ENCODE measurements around the gene AGMO. TPM values are rescaled to one million over a fixed set of nuclear protein-coding genes. Genes with fewer than 3 reads are reported as not detected.

AGMO gene
- polyA plus RNA-seq, 3 donors = not detected

DNA sequence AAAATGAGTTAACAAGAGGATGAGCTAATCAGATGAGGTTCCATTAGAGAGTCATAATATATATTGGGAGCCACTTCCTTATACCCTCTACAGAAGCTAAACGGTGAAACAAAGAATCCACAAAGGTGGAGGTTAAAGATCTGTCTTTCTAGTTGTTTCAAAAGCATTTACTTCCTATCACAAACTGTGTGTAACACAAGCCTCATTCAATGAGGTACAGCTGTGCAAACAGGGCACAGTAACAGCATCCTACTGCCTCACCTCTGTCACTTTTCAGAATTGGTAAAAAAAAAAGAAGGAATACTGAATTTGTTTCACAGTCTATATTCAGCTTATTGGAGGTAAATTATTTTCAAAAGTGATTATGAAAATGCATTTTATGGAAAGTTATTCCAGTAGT, 128.7 kb downstream of the AGMO start:
- H3K4me1 Mint-ChIP-seq = no peaks in the 10 kb centered on the region
- Histone ChIP-seq H3K9me3 (replicated peaks in 1 of 2; ENCODE audit: control insufficient read depth in 1 of 2, insufficient read depth in 1 of 2, low read length in 2 of 2) (no peaks in the 10 kb centered on the region), H2AFZ (ENCODE audit: insufficient read depth, low read depth, low read length, poor library complexity, severe bottlenecking) (no peak overlapping the region), H3K4me1 (ENCODE audit: control insufficient read depth in 1 of 2, insufficient read depth in 2 of 2, low read length in 2 of 2) (no peaks in the 10 kb centered on the region), H3K79me2 (ENCODE audit: insufficient read depth, low read length) (no peaks in the 10 kb centered on the region), H3K9ac (ENCODE audit: insufficient read depth, low read length, poor library complexity, severe bottlenecking) (no peak overlapping the region), H3K4me3 (replicated peaks in 1 of 3; ENCODE audit: low read depth in 2 of 3, low read length in 3 of 3) (no peak overlapping the region), H3K27me3 (ENCODE audit: control insufficient read depth in 2 of 2, insufficient read depth in 2 of 2, low read length in 2 of 2) (no peaks in the 10 kb centered on the region), H3K4me2 (replicated peaks; ENCODE audit: extremely low read depth, low read length, poor library complexity, severe bottlenecking) (no peak overlapping the region), H4K20me1 (ENCODE audit: insufficient read depth, low read length) (no peaks in the 10 kb centered on the region), H3K27ac (ENCODE audit: low read depth in 1 of 2, low read length in 2 of 2) (no peak overlapping the region), H3K36me3 (replicated peaks in 1 of 2; ENCODE audit: control insufficient read depth in 1 of 2, insufficient read depth in 2 of 2, low read length in 2 of 2) (no peaks in the 10 kb centered on the region)
- intact Hi-C loops (cut with micrococcal nuclease) = no loop called here
- no peaks in the 10 kb centered on the region for H3K36me3 Mint-ChIP-seq
- H3K9me3 Mint-ChIP-seq = peaks cover 0 to 3% (median 0%) of the 10 kb centered on the region in 7 donors
- H3K4me3 Mint-ChIP-seq = no peak overlapping the region
- TF ChIP-seq, protein P1, sequence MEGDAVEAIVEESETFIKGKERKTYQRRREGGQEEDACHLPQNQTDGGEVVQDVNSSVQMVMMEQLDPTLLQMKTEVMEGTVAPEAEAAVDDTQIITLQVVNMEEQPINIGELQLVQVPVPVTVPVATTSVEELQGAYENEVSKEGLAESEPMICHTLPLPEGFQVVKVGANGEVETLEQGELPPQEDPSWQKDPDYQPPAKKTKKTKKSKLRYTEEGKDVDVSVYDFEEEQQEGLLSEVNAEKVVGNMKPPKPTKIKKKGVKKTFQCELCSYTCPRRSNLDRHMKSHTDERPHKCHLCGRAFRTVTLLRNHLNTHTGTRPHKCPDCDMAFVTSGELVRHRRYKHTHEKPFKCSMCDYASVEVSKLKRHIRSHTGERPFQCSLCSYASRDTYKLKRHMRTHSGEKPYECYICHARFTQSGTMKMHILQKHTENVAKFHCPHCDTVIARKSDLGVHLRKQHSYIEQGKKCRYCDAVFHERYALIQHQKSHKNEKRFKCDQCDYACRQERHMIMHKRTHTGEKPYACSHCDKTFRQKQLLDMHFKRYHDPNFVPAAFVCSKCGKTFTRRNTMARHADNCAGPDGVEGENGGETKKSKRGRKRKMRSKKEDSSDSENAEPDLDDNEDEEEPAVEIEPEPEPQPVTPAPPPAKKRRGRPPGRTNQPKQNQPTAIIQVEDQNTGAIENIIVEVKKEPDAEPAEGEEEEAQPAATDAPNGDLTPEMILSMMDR (IDR thresholded peaks at IDR 0.05) = no peak
- no CpG with 5 or more reads among the region's 1 CpG for WGBS (ENCODE audit: insufficient coverage)
- no peaks in the 10 kb centered on the region for H3K27me3 Mint-ChIP-seq (ENCODE audit: low read depth in 3 of 3)
- no peak overlapping the region for H3K27ac Mint-ChIP-seq
- no peak for DNase-seq

DNA sequence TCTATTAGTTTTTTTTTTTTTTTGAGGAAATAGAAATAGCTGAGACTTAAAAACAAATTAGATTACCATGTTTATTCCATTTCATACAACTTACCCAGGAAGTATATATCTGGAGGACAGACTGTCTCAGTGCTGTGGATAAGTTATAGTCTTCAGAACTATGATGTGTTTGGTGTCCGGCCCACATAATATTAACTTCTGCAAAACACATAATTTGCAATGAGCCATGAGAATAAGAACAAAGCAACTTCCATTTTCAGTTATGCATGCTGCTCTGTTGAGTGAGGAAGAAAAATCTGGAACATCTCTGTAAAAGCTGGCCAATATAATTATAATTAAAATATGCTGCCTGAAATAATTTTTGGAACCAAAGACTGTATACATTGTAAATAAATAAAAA, 130.9 kb downstream of the AGMO start:
- Histone ChIP-seq H3K4me2 (replicated peaks; ENCODE audit: extremely low read depth, low read length, poor library complexity, severe bottlenecking) (no peak overlapping the region), H3K79me2 (ENCODE audit: insufficient read depth, low read length) (no peaks in the 10 kb centered on the region), H2AFZ (ENCODE audit: insufficient read depth, low read depth, low read length, poor library complexity, severe bottlenecking) (no peak overlapping the region), H3K27me3 (ENCODE audit: control insufficient read depth in 2 of 2, insufficient read depth in 2 of 2, low read length in 2 of 2) (no peaks in the 10 kb centered on the region), H3K9me3 (replicated peaks in 1 of 2; ENCODE audit: control insufficient read depth in 1 of 2, insufficient read depth in 1 of 2, low read length in 2 of 2) (peaks cover 0 to 3% of the 10 kb centered on the region in 2 donors), H3K4me1 (ENCODE audit: control insufficient read depth in 1 of 2, insufficient read depth in 2 of 2, low read length in 2 of 2) (no peaks in the 10 kb centered on the region), H3K27ac (ENCODE audit: low read depth in 1 of 2, low read length in 2 of 2) (no peak overlapping the region), H4K20me1 (ENCODE audit: insufficient read depth, low read length) (no peaks in the 10 kb centered on the region), H3K9ac (ENCODE audit: insufficient read depth, low read length, poor library complexity, severe bottlenecking) (no peak overlapping the region), H3K36me3 (replicated peaks in 1 of 2; ENCODE audit: control insufficient read depth in 1 of 2, insufficient read depth in 2 of 2, low read length in 2 of 2) (no peaks in the 10 kb centered on the region), H3K4me3 (replicated peaks in 1 of 3; ENCODE audit: low read depth in 2 of 3, low read length in 3 of 3) (no peak overlapping the region)
- peaks cover 0 to 3% (median 0%) of the 10 kb centered on the region in 7 donors for H3K9me3 Mint-ChIP-seq
- H3K36me3 Mint-ChIP-seq = no peaks in the 10 kb centered on the region
- H3K27me3 Mint-ChIP-seq (ENCODE audit: low read depth in 3 of 3) = no peaks in the 10 kb centered on the region
- no peak overlapping the region for H3K27ac Mint-ChIP-seq
- no peaks in the 10 kb centered on the region for H3K4me1 Mint-ChIP-seq
- no CpG with 5 or more reads among the region's 1 CpG for whole genome bisulfite sequencing (ENCODE audit: insufficient coverage)
- intact Hi-C loops (cut with micrococcal nuclease) = no loop called here
- no peak for DNase-seq
- TF ChIP-seq, protein P1 (IDR thresholded peaks at IDR 0.05) = no peak
- H3K4me3 Mint-ChIP-seq = no peak overlapping the region
